Neural crest cell (in vitro differentiated cells): ENCODE data around the gene EMB. TPM values are rescaled to one million over a fixed set of nuclear protein-coding genes. Genes with fewer than 3 reads are reported as not detected.
"Not testable (repeated sequence)": the region's sequence is repeated elsewhere in the genome, so short reads cannot be mapped to it uniquely, and the experiment has no call there.

ENCODE experiments used
- DNase-seq: peaks from one replicate; pipeline ENCODE4 v3.0.0; 2021; ENCODE audit warnings: low read depth, mixed read lengths, low spot score
- H3K27ac Mint-ChIP-seq: one replicate; pipeline ENCODE4 v1.8.0; 2021; ENCODE audit warnings: mild to moderate bottlenecking, mixed read lengths; ENCODE audit not compliant: unreplicated experiment
- H3K27me3 Mint-ChIP-seq: 2 replicates; pipeline ENCODE4 v1.8.0; 2021; ENCODE audit warnings: low read depth, mild to moderate bottlenecking, mixed read lengths
- H3K36me3 Mint-ChIP-seq: 2 replicates; pipeline ENCODE4 v1.8.0; 2021; ENCODE audit warnings: low read depth, mild to moderate bottlenecking, mixed read lengths
- H3K4me1 Mint-ChIP-seq: 2 replicates; pipeline ENCODE4 v1.8.0; 2021; ENCODE audit warnings: mixed read lengths
- H3K4me3 Mint-ChIP-seq: one replicate; pipeline ENCODE4 v1.8.0; 2021; ENCODE audit warnings: mild to moderate bottlenecking, mixed read lengths
- H3K9me3 Mint-ChIP-seq: 2 replicates; pipeline ENCODE4 v1.8.0; 2021; ENCODE audit warnings: mixed read lengths
- long read RNA-seq: library from polyadenylated mRNA; unstranded; transcript quantifications from one replicate; pipeline ENCODE4 v2.0.0, GENCODE V29; 2020
- total RNA-seq: library from RNA; stranded (reverse); gene quantifications from 2 replicates; pipeline ENCODE4 v1.2.1, GENCODE V29; 2021
- TF ChIP-seq, protein P1 (sequence below): fragments of 200-600 bp; sonication (generic); conservative IDR thresholded peaks from 2 replicates; pipeline ENCODE4 v1.5.0; 2021; ENCODE audit warnings: antibody characterized with exemption, mild to moderate bottlenecking

Gene EMB, protein sequence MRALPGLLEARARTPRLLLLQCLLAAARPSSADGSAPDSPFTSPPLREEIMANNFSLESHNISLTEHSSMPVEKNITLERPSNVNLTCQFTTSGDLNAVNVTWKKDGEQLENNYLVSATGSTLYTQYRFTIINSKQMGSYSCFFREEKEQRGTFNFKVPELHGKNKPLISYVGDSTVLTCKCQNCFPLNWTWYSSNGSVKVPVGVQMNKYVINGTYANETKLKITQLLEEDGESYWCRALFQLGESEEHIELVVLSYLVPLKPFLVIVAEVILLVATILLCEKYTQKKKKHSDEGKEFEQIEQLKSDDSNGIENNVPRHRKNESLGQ
- 16.9 and 20.5 TPM in 2 replicates for total RNA-seq
- long read RNA-seq, full-length matches to known transcripts: 25 of 31 reads
- long read RNA-seq, partial matches to known transcripts: 3 of 31 reads
- long read RNA-seq, other reads (novel, unspliced or antisense): 3 of 31 reads

DNA sequence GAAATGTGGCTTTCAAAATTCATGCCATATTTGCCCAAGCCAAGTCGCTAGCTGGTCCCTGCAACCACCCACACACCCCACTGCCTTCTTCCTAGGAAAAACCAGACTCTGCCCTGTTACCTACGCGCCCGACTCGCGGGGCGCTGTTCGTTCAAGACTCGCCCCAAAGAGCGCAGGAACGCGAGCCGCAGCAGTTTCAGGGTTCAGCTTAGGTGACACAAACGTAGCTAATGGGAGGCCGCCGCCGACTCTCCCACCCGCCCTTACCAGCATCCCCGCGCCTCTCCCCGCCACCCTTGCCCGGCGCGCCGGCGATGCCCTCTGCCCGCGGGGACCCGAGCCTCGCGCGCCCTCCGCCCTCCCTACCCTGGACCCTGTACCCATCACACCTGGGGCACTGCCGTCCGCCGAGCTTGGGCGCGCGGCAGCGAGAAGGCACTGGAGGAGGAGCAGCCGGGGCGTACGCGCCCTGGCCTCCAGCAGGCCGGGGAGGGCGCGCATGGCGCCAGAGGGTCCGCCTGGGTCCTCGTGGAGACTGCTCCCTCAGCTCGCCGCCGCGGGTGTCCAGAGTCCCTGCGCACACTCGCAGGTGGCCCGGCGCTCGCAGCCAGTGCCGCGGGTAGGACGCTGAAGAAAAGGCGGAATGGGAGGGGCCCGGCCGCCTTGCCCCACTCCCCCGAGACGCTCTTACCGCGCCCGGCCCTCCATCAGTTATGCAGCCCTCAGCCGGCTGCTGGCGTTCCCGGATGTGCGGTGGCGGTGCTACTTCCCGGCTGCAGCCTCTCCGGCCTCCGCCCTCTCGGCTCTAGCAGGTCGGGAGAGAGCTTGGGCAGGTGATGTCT lies at the start of gene EMB:
Gene EMB, minus strand, starts transcription at position 638 of the 842 bp plus-strand sequence. Its CDS starts 137 bp downstream, at position 501.
- peak; percentile 54 for DNase-seq
- H3K4me3 Mint-ChIP-seq: peak within 1 kb of the TSS; percentile 94
- H3K36me3 Mint-ChIP-seq: no peaks in the 10 kb centered on the region
- H3K27me3 Mint-ChIP-seq: peaks cover 8% of the 10 kb centered on the region
- H3K4me1 Mint-ChIP-seq: peaks cover 13% of the 10 kb centered on the region
- peak within 1 kb of the TSS; percentile 93 for H3K27ac Mint-ChIP-seq
- H3K9me3 Mint-ChIP-seq: no peaks in the 10 kb centered on the region
- TF ChIP-seq, protein P1, sequence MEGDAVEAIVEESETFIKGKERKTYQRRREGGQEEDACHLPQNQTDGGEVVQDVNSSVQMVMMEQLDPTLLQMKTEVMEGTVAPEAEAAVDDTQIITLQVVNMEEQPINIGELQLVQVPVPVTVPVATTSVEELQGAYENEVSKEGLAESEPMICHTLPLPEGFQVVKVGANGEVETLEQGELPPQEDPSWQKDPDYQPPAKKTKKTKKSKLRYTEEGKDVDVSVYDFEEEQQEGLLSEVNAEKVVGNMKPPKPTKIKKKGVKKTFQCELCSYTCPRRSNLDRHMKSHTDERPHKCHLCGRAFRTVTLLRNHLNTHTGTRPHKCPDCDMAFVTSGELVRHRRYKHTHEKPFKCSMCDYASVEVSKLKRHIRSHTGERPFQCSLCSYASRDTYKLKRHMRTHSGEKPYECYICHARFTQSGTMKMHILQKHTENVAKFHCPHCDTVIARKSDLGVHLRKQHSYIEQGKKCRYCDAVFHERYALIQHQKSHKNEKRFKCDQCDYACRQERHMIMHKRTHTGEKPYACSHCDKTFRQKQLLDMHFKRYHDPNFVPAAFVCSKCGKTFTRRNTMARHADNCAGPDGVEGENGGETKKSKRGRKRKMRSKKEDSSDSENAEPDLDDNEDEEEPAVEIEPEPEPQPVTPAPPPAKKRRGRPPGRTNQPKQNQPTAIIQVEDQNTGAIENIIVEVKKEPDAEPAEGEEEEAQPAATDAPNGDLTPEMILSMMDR: peak; percentile 48

DNA sequence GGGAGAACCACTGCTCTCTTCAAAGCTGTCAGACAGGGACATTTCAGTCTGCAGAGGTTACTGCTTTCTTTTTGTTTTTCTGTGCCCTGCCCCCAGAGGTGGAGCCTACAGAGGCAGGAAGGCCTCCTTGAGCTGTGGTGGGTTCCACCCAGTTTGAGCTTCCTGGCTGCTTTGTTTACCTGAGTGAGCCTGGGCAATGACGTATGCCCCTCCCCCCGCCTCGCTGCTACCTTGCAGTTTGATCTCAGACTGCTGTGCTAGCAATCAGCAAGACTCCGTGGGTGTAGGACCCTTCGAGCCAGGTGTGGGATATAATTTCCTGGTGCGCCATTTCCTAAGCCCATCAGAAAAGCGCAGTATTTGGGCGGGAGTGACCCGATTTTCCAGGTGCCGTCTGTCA lies 48.4 kb upstream of the EMB start:
- H3K4me3 Mint-ChIP-seq, H3K27ac Mint-ChIP-seq, H3K27me3 Mint-ChIP-seq, H3K9me3 Mint-ChIP-seq, H3K36me3 Mint-ChIP-seq, H3K4me1 Mint-ChIP-seq, DNase-seq: not testable (repeated sequence)

DNA sequence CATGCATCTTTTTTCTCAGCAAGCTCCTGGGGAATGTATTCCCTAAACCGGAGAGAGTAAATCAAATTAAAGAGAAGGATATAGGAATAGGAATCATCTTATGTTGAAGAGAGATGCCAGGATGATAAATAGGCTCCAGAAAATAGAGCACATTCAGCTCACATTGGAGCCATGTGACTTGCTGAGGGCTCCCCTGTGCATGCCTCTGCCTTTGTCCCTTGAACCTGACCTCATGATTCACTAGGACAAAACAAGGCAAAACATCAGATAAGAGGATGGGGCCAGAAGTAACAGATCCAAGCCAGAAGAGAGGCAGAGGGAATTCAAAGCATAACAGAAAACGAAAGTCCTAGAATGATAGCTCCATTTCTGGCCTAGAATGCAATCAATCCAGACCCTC lies 37.7 kb upstream of the EMB start:
- H3K4me1 Mint-ChIP-seq, H3K27ac Mint-ChIP-seq, H3K27me3 Mint-ChIP-seq, H3K4me3 Mint-ChIP-seq, H3K36me3 Mint-ChIP-seq, H3K9me3 Mint-ChIP-seq, DNase-seq: not testable (repeated sequence)

DNA sequence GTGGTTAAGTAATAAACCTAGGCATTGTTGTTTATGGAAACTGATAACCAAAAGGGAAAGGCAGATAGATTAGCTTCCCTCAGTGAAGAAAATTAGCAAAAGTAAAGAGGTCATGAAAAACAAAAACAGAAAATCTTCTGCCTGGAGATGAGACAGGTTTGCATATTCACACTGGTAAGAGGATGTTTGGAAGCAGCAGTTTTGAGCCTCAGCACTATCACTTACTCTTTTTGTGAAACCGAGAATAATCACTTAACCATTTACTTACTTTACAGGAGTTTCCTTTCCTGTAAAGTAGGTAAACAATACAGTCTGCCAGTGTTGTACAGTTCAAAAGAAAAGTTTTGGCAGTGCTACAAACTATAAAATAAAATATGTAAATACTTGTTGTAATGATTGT lies 35.5 kb upstream of the EMB start:
- peaks cover 7% of the 10 kb centered on the region for H3K9me3 Mint-ChIP-seq
- no peak for DNase-seq
- H3K4me3 Mint-ChIP-seq: no peak overlapping the region
- peaks cover 2% of the 10 kb centered on the region for H3K36me3 Mint-ChIP-seq
- H3K4me1 Mint-ChIP-seq: no peaks in the 10 kb centered on the region
- TF ChIP-seq, protein P1: no peak
- no peak overlapping the region for H3K27ac Mint-ChIP-seq
- no peaks in the 10 kb centered on the region for H3K27me3 Mint-ChIP-seq

DNA sequence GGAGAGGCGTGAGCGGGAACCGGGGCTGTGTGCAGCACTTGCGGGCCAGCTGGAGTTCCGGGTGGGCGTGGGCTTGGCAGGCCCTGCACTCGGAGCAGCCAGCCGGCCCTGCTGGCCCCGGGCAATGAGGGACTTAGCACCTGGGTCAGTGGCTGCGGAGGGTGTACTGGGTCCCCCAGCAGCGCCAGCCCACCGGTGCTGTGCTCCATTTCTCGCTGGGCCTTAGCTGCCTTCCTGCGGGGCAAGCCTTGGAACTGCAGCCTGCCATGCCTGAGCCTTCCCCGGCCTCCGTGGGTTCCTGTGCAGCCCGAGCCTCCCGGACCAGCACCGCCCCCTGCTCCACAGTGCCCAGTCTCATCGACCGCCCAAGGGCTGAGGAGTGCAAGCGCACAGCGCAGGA lies 23.9 kb upstream of the EMB start:
- DNase-seq, H3K4me1 Mint-ChIP-seq, H3K36me3 Mint-ChIP-seq, H3K27me3 Mint-ChIP-seq, H3K27ac Mint-ChIP-seq, H3K4me3 Mint-ChIP-seq: not testable (repeated sequence)
- H3K9me3 Mint-ChIP-seq: peaks cover 12% of the 10 kb centered on the region

DNA sequence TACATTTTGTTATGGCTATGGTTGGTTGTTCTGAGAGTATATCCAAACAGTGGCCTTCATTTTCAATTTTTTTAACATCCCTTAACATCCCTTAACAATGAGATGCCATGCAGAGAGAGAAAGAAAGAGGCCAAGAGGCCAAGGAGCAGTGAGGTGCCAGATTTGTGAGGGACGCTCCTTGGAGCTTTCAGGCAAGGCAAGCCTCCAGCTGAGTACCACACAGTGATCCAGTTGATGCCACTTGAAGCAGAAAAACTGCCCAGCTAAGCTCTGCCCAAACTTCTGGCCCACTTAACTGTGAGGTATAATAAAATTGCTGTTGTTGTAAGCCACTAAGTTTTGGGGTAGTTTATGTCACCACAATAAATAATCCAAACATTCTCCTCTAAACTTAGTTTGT lies 22.6 kb upstream of the EMB start:
- peaks cover 9% of the 10 kb centered on the region for H3K9me3 Mint-ChIP-seq
- H3K4me3 Mint-ChIP-seq: no peak overlapping the region
- H3K27ac Mint-ChIP-seq: no peak overlapping the region
- no peak for DNase-seq
- TF ChIP-seq, protein P1: no peak
- no peaks in the 10 kb centered on the region for H3K4me1 Mint-ChIP-seq
- peaks cover 3% of the 10 kb centered on the region for H3K36me3 Mint-ChIP-seq
- H3K27me3 Mint-ChIP-seq: no peaks in the 10 kb centered on the region
